Colonic mucosa (tissue), 4 donors: Measurements from ENCODE around the gene GALNT16. TPM values are rescaled to one million over a fixed set of nuclear protein-coding genes. Genes with fewer than 3 reads are reported as not detected.
A peak's percentile ranks its signal among the peaks of the same experiment; 100 is the strongest.

Experiments used
- DNase-seq: peaks from one replicate; pipeline ENCODE4 v3.0.0-alpha.2; 2020
- H3K27ac ChIP-seq: fragments of 200-600 bp; one replicate; pipeline ENCODE4 v1.8.0; 2021
- H3K27me3 ChIP-seq: fragments of 200-600 bp; one replicate; pipeline ENCODE4 v1.8.0; 2021
- H3K36me3 ChIP-seq: fragments of 200-600 bp; one replicate; pipeline ENCODE4 v1.8.0; 2021
- H3K4me1 ChIP-seq: fragments of 200-600 bp; one replicate; pipeline ENCODE4 v1.8.0; 2021; ENCODE audit warnings: mild to moderate bottlenecking
- H3K4me3 ChIP-seq: fragments of 200-600 bp; one replicate; pipeline ENCODE4 v1.8.0; 2021
- H3K9ac ChIP-seq, 2 donors: one replicate each; pipeline ENCODE4 v1.7.0; 2013; ENCODE audit warnings: control low read depth in 2 of 2, low read depth in 2 of 2, low read length in 2 of 2
- H3K9me3 ChIP-seq: fragments of 200-600 bp; one replicate; pipeline ENCODE4 v1.8.0; 2021
- intact Hi-C: fragments of 100-400 bp; cut with DNase I; formaldehyde crosslinking; loops from one replicate; pipeline ENCODE4 v1.14.1; 2022
- total RNA-seq, 2 donors: library from RNA; stranded (reverse); fragmentation: NEBNext Ultra II Directional in 1 of 2; extraction: Animal tissue kit (Norgen Biotek cat#: 25700) in 1 of 2; gene quantifications; one replicate each; pipeline ENCODE4 v1.2.1, GENCODE V29; 2021
- TF ChIP-seq, protein P1 (sequence below): fragments of 200-600 bp; IDR thresholded peaks from one replicate; pipeline ENCODE4 v1.8.0; 2022; ENCODE audit warnings: antibody characterized with exemption, mild to moderate bottlenecking
- donor health status: healthy.
- donor health status: DM: no; HTN: no; CAD: no.
- donor health status: DM: no; HTN: no; CAD: no.

Gene GALNT16
- total RNA-seq, 2 donors from 2014 or later = 0.22 to 1.6 TPM

DNA sequence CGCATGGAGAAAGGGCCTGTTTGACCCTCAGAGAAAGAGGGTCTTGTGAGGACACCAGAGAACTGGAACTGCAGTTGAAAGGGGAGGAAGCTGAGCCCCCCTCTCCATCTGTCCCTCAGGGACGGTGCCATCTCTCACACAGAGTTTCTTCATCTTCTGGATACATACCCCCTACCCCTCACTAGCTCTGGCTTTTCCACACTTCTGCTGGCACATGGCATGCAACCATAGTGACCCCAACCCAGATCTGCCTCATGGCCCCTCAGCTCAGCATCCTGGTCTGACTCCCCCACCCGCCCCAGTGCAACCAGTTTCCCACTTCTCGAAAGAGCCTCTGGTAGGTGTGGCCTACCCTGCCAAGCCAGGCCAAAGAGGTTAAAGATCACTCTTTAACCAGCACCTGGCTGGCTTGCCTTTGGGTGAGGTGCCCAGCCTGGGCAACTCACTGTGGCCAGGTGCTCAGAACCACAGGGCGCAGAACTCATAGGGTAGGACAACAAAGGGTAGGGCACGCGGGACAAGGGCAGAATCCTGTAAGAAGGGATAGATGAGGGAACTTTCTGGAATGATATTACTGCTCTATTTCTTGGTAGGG is 25.8 kb downstream of the GALNT16 start:
- Histone ChIP-seq H3K4me3 (no peak overlapping the region), H3K27me3 (no peaks in the 10 kb centered on the region), H3K9ac (no peak overlapping the region), H3K9me3 (no peaks in the 10 kb centered on the region), H3K4me1 (no peaks in the 10 kb centered on the region), H3K36me3 (no peaks in the 10 kb centered on the region), H3K27ac (no peak overlapping the region)
- TF ChIP-seq, protein P1, sequence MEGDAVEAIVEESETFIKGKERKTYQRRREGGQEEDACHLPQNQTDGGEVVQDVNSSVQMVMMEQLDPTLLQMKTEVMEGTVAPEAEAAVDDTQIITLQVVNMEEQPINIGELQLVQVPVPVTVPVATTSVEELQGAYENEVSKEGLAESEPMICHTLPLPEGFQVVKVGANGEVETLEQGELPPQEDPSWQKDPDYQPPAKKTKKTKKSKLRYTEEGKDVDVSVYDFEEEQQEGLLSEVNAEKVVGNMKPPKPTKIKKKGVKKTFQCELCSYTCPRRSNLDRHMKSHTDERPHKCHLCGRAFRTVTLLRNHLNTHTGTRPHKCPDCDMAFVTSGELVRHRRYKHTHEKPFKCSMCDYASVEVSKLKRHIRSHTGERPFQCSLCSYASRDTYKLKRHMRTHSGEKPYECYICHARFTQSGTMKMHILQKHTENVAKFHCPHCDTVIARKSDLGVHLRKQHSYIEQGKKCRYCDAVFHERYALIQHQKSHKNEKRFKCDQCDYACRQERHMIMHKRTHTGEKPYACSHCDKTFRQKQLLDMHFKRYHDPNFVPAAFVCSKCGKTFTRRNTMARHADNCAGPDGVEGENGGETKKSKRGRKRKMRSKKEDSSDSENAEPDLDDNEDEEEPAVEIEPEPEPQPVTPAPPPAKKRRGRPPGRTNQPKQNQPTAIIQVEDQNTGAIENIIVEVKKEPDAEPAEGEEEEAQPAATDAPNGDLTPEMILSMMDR = no peak
- intact Hi-C loops = no loop called here
- DNase-seq = no peak

DNA sequence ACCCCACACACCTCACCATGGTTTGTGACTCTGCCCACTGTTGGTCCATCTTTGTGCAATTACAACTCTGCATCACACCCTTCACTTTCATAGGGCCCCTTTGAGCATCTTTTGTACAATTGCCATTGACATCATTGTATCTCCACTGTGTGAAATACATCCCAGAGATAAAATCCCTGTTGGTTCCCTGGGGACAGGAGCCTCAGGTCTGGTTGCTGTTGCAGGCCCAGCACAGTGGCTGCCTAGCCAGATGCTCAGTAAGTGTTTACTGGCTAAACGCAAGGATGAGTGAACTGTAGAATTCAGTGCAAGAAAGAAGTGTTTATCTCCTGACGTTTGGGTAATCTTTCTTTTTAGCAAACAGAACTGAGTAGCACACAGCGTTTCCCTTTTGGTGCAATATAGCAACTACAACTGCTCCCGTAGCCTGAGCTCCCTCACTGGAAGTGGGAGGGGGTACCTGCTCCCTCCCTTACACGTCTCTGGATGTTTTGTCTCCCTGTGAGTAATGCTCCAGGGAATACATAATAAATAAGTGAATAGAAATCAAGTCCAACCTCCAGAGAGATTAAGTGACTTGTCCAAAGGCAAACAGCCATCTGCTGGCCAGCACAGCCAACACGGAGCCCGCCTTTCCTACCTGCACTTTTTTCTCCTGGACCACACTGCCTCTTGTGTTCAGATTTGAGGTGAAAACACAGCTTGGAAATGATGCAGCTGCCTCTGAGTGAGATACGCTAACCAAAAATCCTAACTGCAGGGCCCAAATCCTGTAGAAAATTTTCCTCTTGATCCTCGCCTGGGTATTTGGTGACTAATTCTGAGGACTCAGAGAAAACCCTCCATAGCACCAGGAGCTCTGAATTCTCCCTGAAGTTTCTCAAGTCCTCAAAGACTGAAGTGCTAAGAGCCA is 27.4 kb downstream of the GALNT16 start:
- Histone ChIP-seq H3K27me3 (no peaks in the 10 kb centered on the region), H3K27ac (no peak overlapping the region), H3K36me3 (no peaks in the 10 kb centered on the region), H3K9me3 (no peaks in the 10 kb centered on the region), H3K4me3 (no peak overlapping the region), H3K9ac (no peak overlapping the region), H3K4me1 (no peaks in the 10 kb centered on the region)
- intact Hi-C loops = no loop called here
- DNase-seq = no peak
- TF ChIP-seq, protein P1 = no peak

DNA sequence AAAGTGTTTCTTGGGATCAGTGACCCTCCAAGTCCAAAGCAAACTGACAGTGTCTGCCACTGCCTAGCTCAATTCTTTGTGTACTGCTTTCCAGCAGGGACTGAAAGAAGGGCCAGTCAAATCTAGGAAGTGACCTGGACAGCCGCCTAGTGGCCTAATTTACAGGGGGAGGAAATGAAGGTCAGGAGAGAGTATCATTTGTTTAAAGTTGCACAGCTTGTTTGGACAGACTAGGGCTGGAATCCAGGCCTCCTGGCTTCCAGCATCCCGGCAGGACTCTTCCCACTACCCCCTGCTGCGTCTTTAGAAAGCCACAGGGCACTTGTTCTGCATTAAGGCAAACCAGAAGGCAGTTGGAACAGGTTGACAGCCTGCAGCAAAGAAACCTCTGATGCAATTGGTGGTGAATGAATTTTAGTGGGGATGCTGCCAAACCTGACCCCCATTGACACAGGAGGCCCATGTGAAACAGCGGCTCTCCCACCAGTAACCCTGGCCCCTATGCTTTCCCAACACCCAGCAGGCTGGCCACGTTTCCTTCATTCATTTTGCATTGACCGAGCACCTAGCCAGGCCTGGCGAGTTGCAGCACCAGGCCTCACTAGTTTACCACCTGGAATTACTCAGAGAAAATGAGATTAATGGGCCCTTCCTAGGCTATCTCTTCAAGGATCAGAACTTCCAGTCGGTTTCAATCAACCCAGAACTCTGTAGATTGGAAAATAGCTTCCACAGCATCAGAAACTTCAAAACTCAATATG is 28.2 kb downstream of the GALNT16 start:
- H3K4me3 ChIP-seq = no peak overlapping the region
- H3K27me3 ChIP-seq = no peaks in the 10 kb centered on the region
- peak; percentile 31 for DNase-seq
- H3K9me3 ChIP-seq = no peaks in the 10 kb centered on the region
- TF ChIP-seq, protein P1 = no peak
- H3K36me3 ChIP-seq = no peaks in the 10 kb centered on the region
- H3K27ac ChIP-seq = no peak overlapping the region
- no peak overlapping the region for H3K9ac ChIP-seq
- no peaks in the 10 kb centered on the region for H3K4me1 ChIP-seq
- intact Hi-C loops = no loop called here

DNA sequence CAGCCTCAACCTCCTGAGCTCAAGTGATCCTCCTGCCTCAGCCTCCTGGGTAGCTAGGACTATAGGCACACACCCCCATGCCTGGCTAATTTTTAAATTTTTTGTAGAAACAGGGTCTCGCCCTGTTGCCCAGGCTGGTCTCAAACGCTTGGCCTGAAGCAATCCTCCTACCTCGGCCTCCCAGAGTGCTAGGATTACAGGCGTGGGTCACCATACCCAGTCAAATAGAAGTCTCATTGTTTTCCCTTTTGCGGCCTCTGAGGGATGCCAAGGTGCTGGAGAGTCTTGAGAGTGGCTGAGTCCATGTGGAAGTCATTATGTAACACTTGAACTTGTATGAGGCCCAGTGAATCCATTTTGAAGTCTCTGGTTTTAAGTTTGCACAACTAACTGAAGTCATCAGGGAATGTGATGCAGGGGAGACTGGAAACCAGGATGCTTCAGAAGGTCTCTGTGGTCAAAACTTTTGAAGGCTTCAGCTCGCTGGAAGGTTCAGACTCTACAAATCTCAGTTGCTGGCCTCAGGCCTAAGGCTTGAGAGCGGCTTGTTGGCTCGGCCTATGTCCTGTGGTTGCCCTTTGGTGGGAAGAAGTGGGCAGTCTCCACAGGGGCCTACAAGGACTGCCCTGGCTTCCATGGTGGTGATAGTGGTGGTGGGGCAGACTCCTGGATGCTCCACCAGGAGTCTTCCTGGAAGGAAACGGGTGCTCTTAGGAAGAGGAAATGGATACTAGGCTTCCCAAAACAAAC is 29.2 kb downstream of the GALNT16 start:
- Histone ChIP-seq H3K4me1 (no peaks in the 10 kb centered on the region), H3K4me3 (no peak overlapping the region), H3K27ac (no peak overlapping the region), H3K9me3 (no peaks in the 10 kb centered on the region), H3K9ac (no peak overlapping the region), H3K36me3 (no peaks in the 10 kb centered on the region), H3K27me3 (no peaks in the 10 kb centered on the region)
- intact Hi-C loops = no loop called here
- TF ChIP-seq, protein P1 = no peak
- no peak for DNase-seq
